H9 (cell line): Measurements from ENCODE around the gene FUT4. TPM values are rescaled to one million over a fixed set of nuclear protein-coding genes. Genes with fewer than 3 reads are reported as not detected.

Experiments used
- DNase-seq: peaks from one replicate; pipeline ENCODE4 v3.0.0-alpha.2; 2017
- H2AFZ ChIP-seq: one replicate; pipeline ENCODE4 v1.6.1; 2013; ENCODE audit warnings: mild to moderate bottlenecking, low read length, control low read depth, moderate library complexity
- H2AK5ac ChIP-seq: 2 replicates; pipeline ENCODE4 v1.6.1; 2013; ENCODE audit warnings: low read length, control low read depth, mixed read lengths; ENCODE audit not compliant: insufficient read length
- H2BK120ac ChIP-seq: one replicate; pipeline ENCODE4 v1.6.1; 2013; ENCODE audit warnings: low read depth, mild to moderate bottlenecking, low read length, control low read depth, inconsistent platforms; ENCODE audit not compliant: poor library complexity, severe bottlenecking
- H2BK12ac ChIP-seq: 2 replicates; pipeline ENCODE4 v1.6.1; 2013; ENCODE audit warnings: low read length, control low read depth, mixed read lengths, low read depth; ENCODE audit not compliant: insufficient read length
- H2BK15ac ChIP-seq: 2 replicates; pipeline ENCODE4 v1.6.1; 2013; ENCODE audit warnings: low read depth, low read length, control low read depth
- H2BK20ac ChIP-seq: one replicate; pipeline ENCODE4 v1.6.1; 2013; ENCODE audit warnings: low read depth, mild to moderate bottlenecking, low read length, control low read depth, inconsistent platforms; ENCODE audit not compliant: poor library complexity, severe bottlenecking
- H2BK5ac ChIP-seq: 2 replicates; pipeline ENCODE4 v1.6.1; 2013; ENCODE audit warnings: low read length, control low read depth, mixed read lengths; ENCODE audit not compliant: insufficient read length
- H3K14ac ChIP-seq: 2 replicates; pipeline ENCODE4 v1.6.1; 2013; ENCODE audit warnings: low read length, control low read depth; ENCODE audit not compliant: insufficient read depth
- H3K18ac ChIP-seq: 2 replicates; pipeline ENCODE4 v1.6.1; 2013; ENCODE audit warnings: low read depth, mild to moderate bottlenecking, mixed read lengths, low read length, control low read depth; ENCODE audit not compliant: insufficient read length
- H3K23ac ChIP-seq: 2 replicates; pipeline ENCODE4 v1.6.1; 2013; ENCODE audit warnings: low read length, control low read depth, mixed read lengths, low read depth; ENCODE audit not compliant: insufficient read length
- H3K23me2 ChIP-seq: 2 replicates; pipeline ENCODE4 v1.6.1; 2013; ENCODE audit warnings: low read depth, mild to moderate bottlenecking, mixed read lengths, low read length, control low read depth; ENCODE audit not compliant: insufficient read length, poor library complexity, severe bottlenecking
- H3K27ac ChIP-seq: 2 replicates; pipeline ENCODE4 v1.5.1; 2013; ENCODE audit warnings: low read length, control low read depth, mixed read lengths, low read depth; ENCODE audit not compliant: insufficient read length
- H3K27me3 ChIP-seq: 2 replicates; pipeline ENCODE4 v1.6.1; 2013; ENCODE audit warnings: low read length, control low read depth, inconsistent platforms; ENCODE audit not compliant: insufficient read depth
- H3K4ac ChIP-seq: 2 replicates; pipeline ENCODE4 v1.6.1; 2013; ENCODE audit warnings: low read depth, mild to moderate bottlenecking, control low read depth, inconsistent platforms, low read length, moderate library complexity
- H3K4me1 ChIP-seq: 2 replicates; pipeline ENCODE4 v1.6.1; 2013; ENCODE audit warnings: low read length, control low read depth, inconsistent platforms; ENCODE audit not compliant: insufficient read depth
- H3K4me2 ChIP-seq: 2 replicates; pipeline ENCODE4 v1.6.1; 2013; ENCODE audit warnings: low read length, control low read depth, mixed read lengths; ENCODE audit not compliant: insufficient read length, insufficient read depth
- H3K56ac ChIP-seq: 2 replicates; pipeline ENCODE4 v1.6.1; 2013; ENCODE audit warnings: low read depth, mild to moderate bottlenecking, mixed read lengths, low read length, control low read depth; ENCODE audit not compliant: insufficient read length
- H3K79me1 ChIP-seq: 2 replicates; pipeline ENCODE4 v1.6.1; 2013; ENCODE audit warnings: low read depth, mild to moderate bottlenecking, moderate library complexity, low read length, control low read depth, inconsistent platforms; ENCODE audit not compliant: insufficient read depth, poor library complexity, severe bottlenecking
- H3K79me2 ChIP-seq: 2 replicates; pipeline ENCODE4 v1.6.1; 2013; ENCODE audit warnings: low read length, control low read depth, inconsistent platforms; ENCODE audit not compliant: insufficient read depth
- H3K9ac ChIP-seq: 2 replicates; pipeline ENCODE4 v1.6.1; 2013; ENCODE audit warnings: low read length, control low read depth, mixed read lengths; ENCODE audit not compliant: insufficient read length; ENCODE audit errors: extremely low read depth
- H3K9me3 ChIP-seq: one replicate; pipeline ENCODE4 v1.6.1; 2013; ENCODE audit warnings: low read depth, low read length, inconsistent platforms; ENCODE audit not compliant: control insufficient read depth
- H3T11ph ChIP-seq: one replicate; pipeline ENCODE4 v1.6.1; 2013; ENCODE audit warnings: mild to moderate bottlenecking, low read length, control low read depth, inconsistent platforms
- H4K20me1 ChIP-seq: one replicate; pipeline ENCODE4 v1.6.1; 2013; ENCODE audit not compliant: control insufficient read depth, insufficient read length, insufficient read depth
- H4K5ac ChIP-seq: 2 replicates; pipeline ENCODE4 v1.6.1; 2013; ENCODE audit warnings: low read depth, mild to moderate bottlenecking, mixed read lengths, low read length, control low read depth; ENCODE audit not compliant: insufficient read length
- H4K8ac ChIP-seq: replicated peaks from 2 replicates; pipeline ENCODE4 v1.6.1; 2013; ENCODE audit warnings: low read length, control low read depth, mixed read lengths, low read depth; ENCODE audit not compliant: insufficient read length
- H4K91ac ChIP-seq: 2 replicates; pipeline ENCODE4 v1.6.1; 2013; ENCODE audit warnings: low read depth, mild to moderate bottlenecking, moderate library complexity, mixed read lengths, low read length, control low read depth; ENCODE audit not compliant: insufficient read length
- H3K27ac Mint-ChIP-seq, 3 experiments: 2 replicates in 2 of 3; 3 replicates in 1 of 3; pipeline ENCODE4 v1.8.0; 2020 to 2021; ENCODE audit warnings: mixed read lengths in 3 of 3, mild to moderate bottlenecking in 1 of 3, moderate library complexity in 1 of 3
- H3K27me3 Mint-ChIP-seq: 2 replicates; pipeline ENCODE4 v1.8.0; 2021; ENCODE audit warnings: low read depth, mild to moderate bottlenecking, moderate library complexity, mixed read lengths
- H3K36me3 Mint-ChIP-seq, 3 experiments: 2 replicates in 2 of 3; 3 replicates in 1 of 3; pipeline ENCODE4 v1.8.0; 2020 to 2021; ENCODE audit warnings: low read depth in 3 of 3, mixed read lengths in 3 of 3; ENCODE audit not compliant: insufficient read depth in 1 of 3
- H3K4me1 Mint-ChIP-seq, 2 experiments: 2 replicates each; pipeline ENCODE4 v1.8.0; 2020; ENCODE audit warnings: mixed read lengths in 2 of 2
- H3K4me3 Mint-ChIP-seq, 2 experiments: 2 replicates in 1 of 2; 3 replicates in 1 of 2; pipeline ENCODE4 v1.8.0; 2020 to 2021; ENCODE audit warnings: mild to moderate bottlenecking in 2 of 2, mixed read lengths in 2 of 2, moderate library complexity in 1 of 2
- H3K9me3 Mint-ChIP-seq, 2 experiments: 2 replicates in 1 of 2; 3 replicates in 1 of 2; pipeline ENCODE4 v1.8.0; 2020; ENCODE audit warnings: mild to moderate bottlenecking in 2 of 2, mixed read lengths in 2 of 2, moderate library complexity in 1 of 2
- WGBS: extraction: QIAGEN DNeasy Blood & Tissue Kit; methylation state at CpG from one replicate; pipeline ENCODE4 v1.1.7; 2013; ENCODE audit warnings: missing lambda C conversion rate, low lambda C conversion rate, mixed read lengths; ENCODE audit not compliant: insufficient read length; ENCODE audit errors: extremely low coverage; 5-methylcytosine and 5-hydroxymethylcytosine counted together
- total RNA-seq: library from RNA; stranded (reverse); gene quantifications from 2 replicates; pipeline ENCODE4 v1.2.1, GENCODE V29; 2021
- TF ChIP-seq, protein P1 (sequence below): fragments of 200-600 bp; sonication (generic); conservative IDR thresholded peaks from 3 replicates; pipeline ENCODE4 v1.8.0; 2021; ENCODE audit warnings: antibody characterized with exemption, mild to moderate bottlenecking

Gene FUT4
- total RNA-seq, 1 experiment from 2014 or later = 5.3 TPM

DNA sequence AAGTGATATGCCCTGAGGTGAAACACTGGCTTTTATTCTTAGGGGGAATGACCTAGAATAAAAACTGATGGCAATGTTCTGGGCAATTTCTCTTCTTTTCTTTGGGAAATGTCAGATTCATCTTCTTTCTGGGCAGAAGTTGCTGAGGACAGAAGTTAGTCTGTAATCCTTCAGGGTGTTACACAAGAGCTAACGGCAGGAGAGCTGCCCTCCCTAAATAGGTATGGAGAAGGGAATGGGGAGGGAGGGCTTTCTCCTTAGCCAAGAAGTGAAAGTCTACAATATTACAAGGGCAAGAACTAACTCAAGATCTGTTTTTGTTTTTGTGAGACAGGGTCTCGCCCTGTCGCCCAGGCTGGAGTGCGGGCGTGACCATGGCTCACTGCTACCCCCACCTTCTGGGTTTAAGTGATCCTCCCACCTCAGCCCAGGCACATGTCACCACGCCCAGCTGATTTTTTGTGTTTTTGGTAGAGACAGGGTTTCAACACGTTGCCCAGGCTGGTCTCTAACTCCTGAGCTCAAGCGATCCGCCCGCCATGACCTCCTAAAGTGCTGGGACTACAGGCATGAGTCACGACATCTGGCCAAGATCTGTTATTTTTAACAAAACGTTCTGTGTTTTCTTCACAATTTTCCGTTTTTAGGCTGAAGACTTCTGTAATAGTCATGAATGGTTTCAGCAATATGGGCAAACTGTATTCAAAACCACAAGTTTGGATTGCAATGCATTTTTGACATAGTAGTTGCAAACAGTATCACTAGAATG is 30.7 kb downstream of the FUT4 start:
- Histone ChIP-seq H2BK20ac (no peak overlapping the region), H4K5ac (peak overlapping the region; percentile 17), H3K23ac (no peak overlapping the region), H3K4me2 (no peak overlapping the region), H3K4me1 (no peaks in the 10 kb centered on the region), H2BK12ac (no peak overlapping the region), H3K23me2 (no peaks in the 10 kb centered on the region), H3K18ac (no peak overlapping the region), H2AFZ (no peak overlapping the region), H3K4ac (no peak overlapping the region), H3K9me3 (no peaks in the 10 kb centered on the region), H3K79me2 (no peaks in the 10 kb centered on the region), H4K8ac (no peak overlapping the region), H3K9ac (no peak overlapping the region), H3K56ac (no peak overlapping the region), H3K79me1 (no peaks in the 10 kb centered on the region), H2BK5ac (no peak overlapping the region), H2BK15ac (no peak overlapping the region), H2AK5ac (no peak overlapping the region), H4K20me1 (no peaks in the 10 kb centered on the region), H2BK120ac (no peak overlapping the region), H3T11ph (no peak overlapping the region), H3K27me3 (no peaks in the 10 kb centered on the region), H3K27ac (no peak overlapping the region), H4K91ac (no peak overlapping the region), H3K14ac (no peak overlapping the region)
- TF ChIP-seq, protein P1, sequence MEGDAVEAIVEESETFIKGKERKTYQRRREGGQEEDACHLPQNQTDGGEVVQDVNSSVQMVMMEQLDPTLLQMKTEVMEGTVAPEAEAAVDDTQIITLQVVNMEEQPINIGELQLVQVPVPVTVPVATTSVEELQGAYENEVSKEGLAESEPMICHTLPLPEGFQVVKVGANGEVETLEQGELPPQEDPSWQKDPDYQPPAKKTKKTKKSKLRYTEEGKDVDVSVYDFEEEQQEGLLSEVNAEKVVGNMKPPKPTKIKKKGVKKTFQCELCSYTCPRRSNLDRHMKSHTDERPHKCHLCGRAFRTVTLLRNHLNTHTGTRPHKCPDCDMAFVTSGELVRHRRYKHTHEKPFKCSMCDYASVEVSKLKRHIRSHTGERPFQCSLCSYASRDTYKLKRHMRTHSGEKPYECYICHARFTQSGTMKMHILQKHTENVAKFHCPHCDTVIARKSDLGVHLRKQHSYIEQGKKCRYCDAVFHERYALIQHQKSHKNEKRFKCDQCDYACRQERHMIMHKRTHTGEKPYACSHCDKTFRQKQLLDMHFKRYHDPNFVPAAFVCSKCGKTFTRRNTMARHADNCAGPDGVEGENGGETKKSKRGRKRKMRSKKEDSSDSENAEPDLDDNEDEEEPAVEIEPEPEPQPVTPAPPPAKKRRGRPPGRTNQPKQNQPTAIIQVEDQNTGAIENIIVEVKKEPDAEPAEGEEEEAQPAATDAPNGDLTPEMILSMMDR = no peak
- Mint-ChIP-seq H3K4me1 (peaks cover 2 to 6% of the 10 kb centered on the region in 2 experiments; a peak in 2 of 4 replicates), H3K9me3 (peaks cover 3% of the 10 kb centered on the region in 2 experiments; a peak in 2 of 5 replicates), H3K27ac (no peak overlapping the region), H3K27me3 (peaks cover 32% of the 10 kb centered on the region), H3K4me3 (no peak overlapping the region), H3K36me3 (no peaks in the 10 kb centered on the region)
- WGBS = no CpG with 5 or more reads among the region's 13 CpGs
- no peak for DNase-seq
